NCI-H187 treated with DMSO at 0.1 percent for 48 hours (cell line): Measurements from ENCODE around the gene INKA2.

Experiments
- DNase-seq: peaks from one replicate; lab custom pipeline; 2025; lab: John Stamatoyannopoulos, UW

The INKA2 gene

GRCh38 chr1:111704240-111704639 lies 35.0 kb downstream of the INKA2 start:
- no peak for DNase-seq

GRCh38 chr1:111702504-111703050 lies 36.6 kb downstream of the INKA2 start:
- DNase-seq = no peak

- no peak for DNase-seq
Observed at GRCh38 chr1:111699268-111699667, 39.9 kb downstream of the INKA2 start.

GRCh38 chr1:111696330-111696729 lies 42.9 kb downstream of the INKA2 start:
- no peak for DNase-seq

- no peak for DNase-seq
Observed at GRCh38 chr1:111695801-111696200, 43.4 kb downstream of the INKA2 start.

- no peak for DNase-seq
Observed at GRCh38 chr1:111691886-111692285, 47.3 kb downstream of the INKA2 start.

- no peak for DNase-seq
Observed at GRCh38 chr1:111690306-111690617, 48.9 kb downstream of the INKA2 start.
